Mucosa of descending colon (tissue), 3 donors: ENCODE data around the gene NPY4R. TPM values are rescaled to one million over a fixed set of nuclear protein-coding genes. Genes with fewer than 3 reads are reported as not detected.

Experiments
- total RNA-seq, 3 donors: library from RNA; stranded (reverse); fragmentation: NEBNext Ultra II Directional in 2 of 3; extraction: Animal tissue kit (Norgen Biotek cat#: 25700) in 2 of 3; gene quantifications; one replicate each; pipeline versions ENCODE4 v1.2.1 to v1.2.4, GENCODE V29; 2021 to 2023
- donor health status: DM: no; HTN: no; CAD: no; lungs with moderate emphysema.
- donor health status: DM: no; HTN: no; CAD: no.
- donor health status: DM: no; HTN: yes; CAD: no.

Gene NPY4R
- total RNA-seq, 3 donors from 2014 or later = 11.2 to 25.3 (median 18.9) TPM

Other genes with a start within 250 kb of the NPY4R start
- not detected for gene ANTXRL, start 179.0 kb downstream of the NPY4R start, total RNA-seq
- not detected for gene ANXA8L1, start 90.2 kb downstream of the NPY4R start, total RNA-seq
- 10 to 100 TPM; 17.2 to 58.7 (median 40.7) TPM for gene GPRIN2, start 90.7 kb upstream of the NPY4R start, total RNA-seq
- 1 to 10 TPM; 1.4 to 3.2 (median 2.3) TPM for gene SYT15, start 113.2 kb upstream of the NPY4R start, total RNA-seq